Memory B cell (primary cell): Measurements from ENCODE around the gene RHBDD1.

Experiments
- ATAC-seq: fragments of 150-1000 bp; cut with Tn5 transposase; 2 replicates; pipeline ENCODE4 v1.10.0; 2021; ENCODE audit warnings: low read depth, mild to moderate bottlenecking, moderate library complexity
- DNase-seq, 2 donors: peaks; one replicate each; pipeline ENCODE4 v3.0.0; 2022; ENCODE audit warnings: low spot score in 2 of 2
- H3K27ac Mint-ChIP-seq: one replicate; pipeline ENCODE4 v1.8.0; 2022; ENCODE audit warnings: mild to moderate bottlenecking, moderate library complexity, mixed read lengths
- H3K27me3 Mint-ChIP-seq: one replicate; pipeline ENCODE4 v1.8.0; 2022; ENCODE audit warnings: mixed read lengths
- H3K36me3 Mint-ChIP-seq: one replicate; pipeline ENCODE4 v1.8.0; 2022; ENCODE audit warnings: mild to moderate bottlenecking, mixed read lengths
- H3K4me1 Mint-ChIP-seq: one replicate; pipeline ENCODE4 v1.8.0; 2022; ENCODE audit warnings: mixed read lengths
- H3K4me3 Mint-ChIP-seq: one replicate; pipeline ENCODE4 v1.8.0; 2022; ENCODE audit warnings: mild to moderate bottlenecking, moderate library complexity, mixed read lengths
- H3K9me3 Mint-ChIP-seq: one replicate; pipeline ENCODE4 v1.8.0; 2022; ENCODE audit warnings: mixed read lengths

Gene RHBDD1

DNA sequence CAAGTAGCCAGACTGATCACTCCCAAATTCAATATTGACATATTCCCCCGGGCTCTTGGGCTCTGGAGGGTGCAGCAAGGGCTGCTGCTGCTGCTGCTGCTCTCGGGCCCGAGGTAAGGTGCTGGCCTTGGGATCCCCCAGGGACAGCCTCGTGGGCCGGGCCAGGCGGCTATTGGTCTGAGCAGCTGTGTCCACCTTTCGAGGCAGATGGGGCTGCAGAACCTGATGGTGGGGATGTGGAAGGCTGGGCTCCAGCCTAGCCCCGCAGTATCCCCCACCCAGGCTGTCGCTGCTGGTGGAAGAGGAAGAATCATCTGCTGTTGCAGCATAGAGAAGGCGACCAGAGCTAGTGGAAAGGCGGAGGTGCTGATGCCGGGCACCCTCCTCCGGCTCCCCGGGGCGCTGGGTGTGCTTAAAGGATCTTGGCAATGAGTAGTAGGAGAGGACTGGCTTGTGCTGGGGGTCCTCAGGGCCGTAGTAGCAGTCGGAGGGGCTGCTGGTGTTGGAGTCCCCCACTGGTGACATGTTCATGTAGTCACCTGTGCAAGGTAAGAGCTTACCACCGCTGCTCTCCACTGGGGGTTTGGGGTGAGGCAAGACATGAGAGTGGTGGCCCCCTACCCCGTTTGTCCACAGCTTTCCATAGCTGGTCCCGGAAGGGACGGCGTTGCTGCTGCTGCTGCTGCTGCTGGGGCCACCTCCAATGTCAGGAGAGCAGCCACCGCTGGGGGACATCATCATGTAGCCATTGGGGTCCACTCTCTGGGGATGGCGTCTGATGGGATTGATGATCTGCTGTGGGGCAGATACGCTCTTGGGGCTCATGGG, 39.6 kb upstream of the RHBDD1 start:
- no peak for DNase-seq
- ATAC-seq = no peak
- H3K4me1 Mint-ChIP-seq = peaks cover 16% of the 10 kb centered on the region
- H3K9me3 Mint-ChIP-seq = no peaks in the 10 kb centered on the region
- no peak overlapping the region for H3K4me3 Mint-ChIP-seq
- no peaks in the 10 kb centered on the region for H3K36me3 Mint-ChIP-seq
- no peak overlapping the region for H3K27ac Mint-ChIP-seq
- H3K27me3 Mint-ChIP-seq = no peaks in the 10 kb centered on the region

DNA sequence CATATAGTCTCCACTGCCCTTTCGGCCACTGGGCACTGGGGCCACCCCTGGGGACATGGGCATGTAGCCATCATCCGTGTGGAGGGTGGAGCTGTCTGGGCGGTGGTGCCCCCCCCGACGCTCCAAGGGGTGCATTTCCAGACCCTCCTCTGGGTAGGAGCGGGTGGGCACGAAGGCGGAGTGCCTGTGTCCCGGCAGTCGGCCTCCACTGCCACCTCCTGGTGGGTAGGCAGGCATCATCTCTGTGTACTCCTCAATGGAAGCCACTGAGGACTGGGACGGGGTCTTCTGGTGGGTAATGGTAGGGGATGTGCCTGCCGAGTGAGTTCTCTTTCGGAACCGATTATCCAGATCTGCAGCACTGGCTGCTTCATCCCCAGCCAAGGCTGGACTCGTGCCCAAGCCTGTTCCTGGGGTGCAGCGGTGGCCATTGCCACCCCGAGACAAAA, 39.0 kb upstream of the RHBDD1 start:
- no peaks in the 10 kb centered on the region for H3K36me3 Mint-ChIP-seq
- peaks cover 21% of the 10 kb centered on the region for H3K4me1 Mint-ChIP-seq
- DNase-seq (no peak), ATAC-seq (no peak)
- no peaks in the 10 kb centered on the region for H3K27me3 Mint-ChIP-seq
- H3K9me3 Mint-ChIP-seq = no peaks in the 10 kb centered on the region
- H3K4me3 Mint-ChIP-seq = peak overlapping the region; percentile 70
- no peak overlapping the region for H3K27ac Mint-ChIP-seq

DNA sequence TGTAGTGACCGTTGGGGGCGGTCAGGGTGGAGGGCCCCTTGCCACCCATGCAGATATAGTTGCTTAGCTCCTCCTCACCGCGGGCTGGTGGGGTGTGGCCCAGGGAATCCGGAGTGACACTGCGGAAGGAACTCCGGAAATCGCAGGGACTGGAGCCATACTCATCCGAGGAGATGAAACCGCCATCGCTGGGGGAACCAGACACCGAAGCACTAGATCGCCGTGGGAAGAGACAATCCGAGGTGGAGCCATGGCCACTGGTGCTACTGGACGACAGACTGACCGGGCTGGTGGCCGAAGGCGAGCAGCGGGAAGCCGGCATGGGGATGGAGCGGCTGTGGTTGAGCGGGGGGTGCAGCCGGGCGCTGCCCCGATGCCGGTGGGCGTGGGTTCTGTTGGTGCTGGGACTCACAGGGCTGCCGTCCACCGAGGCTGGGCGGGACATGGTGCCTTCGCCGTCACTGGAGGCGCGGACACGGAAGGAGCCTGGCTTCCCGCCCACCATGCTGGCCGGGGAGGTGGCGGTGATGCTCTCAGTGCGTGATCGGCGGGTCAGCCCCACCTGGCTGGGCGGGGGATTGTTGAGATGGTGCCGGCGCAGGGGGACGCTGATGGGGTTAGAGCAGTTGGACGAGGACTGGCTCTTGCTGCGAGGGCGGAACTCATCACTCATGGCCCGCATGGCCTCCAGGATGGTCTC, 38.4 kb upstream of the RHBDD1 start:
- no peaks in the 10 kb centered on the region for H3K9me3 Mint-ChIP-seq
- no peak for DNase-seq
- no peak for ATAC-seq
- peaks cover 17% of the 10 kb centered on the region for H3K4me1 Mint-ChIP-seq
- peak overlapping the region; percentile 70 for H3K4me3 Mint-ChIP-seq
- H3K27ac Mint-ChIP-seq = no peak overlapping the region
- H3K27me3 Mint-ChIP-seq = no peaks in the 10 kb centered on the region
- H3K36me3 Mint-ChIP-seq = no peaks in the 10 kb centered on the region

DNA sequence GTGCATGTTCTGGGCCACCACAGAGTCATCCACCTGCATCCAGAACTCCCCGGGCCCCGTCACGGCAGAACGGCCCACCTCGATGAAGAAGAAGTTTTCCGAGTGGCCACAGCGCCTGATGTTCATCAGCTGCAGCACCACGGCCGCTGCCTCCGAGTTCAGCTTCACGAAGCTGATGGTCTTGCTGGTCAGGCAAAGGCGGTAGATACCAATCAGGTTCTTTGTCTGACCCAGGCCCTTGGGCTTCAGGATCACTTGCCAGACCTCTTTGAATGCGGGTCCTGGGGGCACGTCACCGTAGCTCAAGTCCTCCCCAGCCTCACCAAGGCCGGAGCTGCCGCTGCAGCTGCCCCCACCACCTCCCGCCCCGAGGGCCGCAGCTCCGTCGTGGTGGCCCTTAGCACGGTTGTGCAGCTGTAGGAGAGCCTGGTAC, 37.8 kb upstream of the RHBDD1 start:
- DNase-seq (no peak), ATAC-seq (no peak)
- Mint-ChIP-seq H3K4me1 (peaks cover 16% of the 10 kb centered on the region), H3K27ac (no peak overlapping the region), H3K4me3 (peak overlapping the region; percentile 91), H3K9me3 (no peaks in the 10 kb centered on the region), H3K36me3 (no peaks in the 10 kb centered on the region), H3K27me3 (peaks cover 2% of the 10 kb centered on the region)

DNA sequence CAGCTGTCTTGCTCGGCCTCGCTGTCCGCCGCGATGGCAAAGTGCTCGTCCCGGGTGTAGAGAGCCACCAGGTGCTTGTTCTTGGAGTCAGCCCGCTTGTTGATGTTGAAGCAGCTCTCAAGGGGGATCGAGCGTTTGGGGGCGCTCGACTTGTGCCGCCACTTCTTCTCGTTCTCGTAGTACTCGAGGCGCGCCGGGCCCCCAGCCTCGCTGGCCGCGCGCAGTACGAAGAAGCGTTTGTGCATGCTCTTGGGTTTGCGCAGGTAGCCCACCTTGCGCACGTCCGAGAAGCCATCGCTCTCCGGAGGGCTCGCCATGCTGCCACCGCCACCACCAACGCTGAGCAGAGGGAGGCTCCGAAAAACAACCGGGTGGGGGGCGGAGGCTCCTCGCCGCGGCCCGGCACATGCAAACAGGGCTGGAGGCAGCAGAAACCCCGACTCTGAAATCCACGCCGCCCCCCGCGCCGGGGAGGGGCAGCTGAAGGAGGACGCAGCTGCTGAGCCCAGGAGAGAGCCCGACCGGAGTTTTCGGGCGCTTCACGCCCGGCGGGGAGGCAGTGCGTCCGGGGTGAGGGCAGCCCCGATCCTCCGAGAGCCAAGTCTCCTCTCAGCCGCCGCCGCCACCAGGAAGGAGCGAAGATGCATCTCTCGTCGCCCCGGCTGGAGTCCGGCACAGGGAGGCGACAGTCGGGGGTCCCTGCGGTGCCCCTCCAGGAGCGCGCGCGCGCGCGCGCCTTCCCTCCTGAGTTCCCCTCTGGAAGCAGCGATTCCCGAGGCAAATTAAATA, 37.2 kb upstream of the RHBDD1 start:
- no peaks in the 10 kb centered on the region for H3K36me3 Mint-ChIP-seq
- peak overlapping the region; percentile 91 for H3K4me3 Mint-ChIP-seq
- peaks cover 16% of the 10 kb centered on the region for H3K4me1 Mint-ChIP-seq
- peak overlapping the region; percentile 38 for H3K27ac Mint-ChIP-seq
- H3K9me3 Mint-ChIP-seq = no peaks in the 10 kb centered on the region
- peaks cover 2% of the 10 kb centered on the region for H3K27me3 Mint-ChIP-seq
- DNase-seq (peak in 1 of 2 donors; percentile 60), ATAC-seq (peak; percentile 31)

DNA sequence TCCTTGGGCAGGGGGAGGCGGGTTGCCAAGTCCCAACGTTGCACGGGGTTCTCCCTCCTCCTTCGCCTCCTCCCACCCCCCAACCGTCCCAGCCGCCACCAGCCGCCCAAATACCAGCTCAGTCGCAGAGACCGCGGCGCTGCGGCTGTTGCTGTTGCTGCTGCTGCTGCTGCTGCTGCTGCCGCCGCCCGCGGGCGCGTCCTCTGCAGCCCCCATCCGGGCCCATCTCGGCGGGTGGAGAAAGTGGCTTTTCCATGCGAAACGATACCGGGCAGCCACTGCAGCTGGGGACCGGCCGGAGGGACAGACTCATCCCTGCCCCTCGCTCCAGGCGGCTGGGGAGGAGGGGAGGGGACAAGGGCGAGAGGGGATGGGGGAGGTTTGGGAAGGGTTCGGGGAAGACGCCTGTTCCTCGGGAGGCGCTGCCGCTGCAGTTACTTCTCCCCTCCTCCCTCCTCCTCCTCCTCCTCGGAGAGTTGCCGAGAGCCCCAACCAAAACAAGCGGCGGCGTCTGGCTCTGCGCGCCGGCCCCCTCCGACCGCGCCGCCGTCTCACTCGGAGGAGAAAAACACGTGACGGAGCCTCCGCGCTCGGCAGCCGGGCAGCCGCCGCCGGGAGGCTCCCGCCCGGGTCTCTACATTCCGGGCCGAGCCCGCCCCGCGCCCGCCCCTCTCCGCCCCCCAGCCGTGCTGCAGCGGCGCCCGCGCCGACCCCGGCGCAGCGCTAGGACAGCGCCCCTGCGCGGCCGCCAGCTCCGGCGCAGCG, 36.5 kb upstream of the RHBDD1 start, which contains the start of gene IRS1:
Gene IRS1 (minus strand): TSS at position 610 of the 765 bp plus-strand sequence. CDS start 1,082 bp downstream, outside the sequence.
- peaks cover 16% of the 10 kb centered on the region for H3K4me1 Mint-ChIP-seq
- peak; percentile 51 for ATAC-seq

DNA sequence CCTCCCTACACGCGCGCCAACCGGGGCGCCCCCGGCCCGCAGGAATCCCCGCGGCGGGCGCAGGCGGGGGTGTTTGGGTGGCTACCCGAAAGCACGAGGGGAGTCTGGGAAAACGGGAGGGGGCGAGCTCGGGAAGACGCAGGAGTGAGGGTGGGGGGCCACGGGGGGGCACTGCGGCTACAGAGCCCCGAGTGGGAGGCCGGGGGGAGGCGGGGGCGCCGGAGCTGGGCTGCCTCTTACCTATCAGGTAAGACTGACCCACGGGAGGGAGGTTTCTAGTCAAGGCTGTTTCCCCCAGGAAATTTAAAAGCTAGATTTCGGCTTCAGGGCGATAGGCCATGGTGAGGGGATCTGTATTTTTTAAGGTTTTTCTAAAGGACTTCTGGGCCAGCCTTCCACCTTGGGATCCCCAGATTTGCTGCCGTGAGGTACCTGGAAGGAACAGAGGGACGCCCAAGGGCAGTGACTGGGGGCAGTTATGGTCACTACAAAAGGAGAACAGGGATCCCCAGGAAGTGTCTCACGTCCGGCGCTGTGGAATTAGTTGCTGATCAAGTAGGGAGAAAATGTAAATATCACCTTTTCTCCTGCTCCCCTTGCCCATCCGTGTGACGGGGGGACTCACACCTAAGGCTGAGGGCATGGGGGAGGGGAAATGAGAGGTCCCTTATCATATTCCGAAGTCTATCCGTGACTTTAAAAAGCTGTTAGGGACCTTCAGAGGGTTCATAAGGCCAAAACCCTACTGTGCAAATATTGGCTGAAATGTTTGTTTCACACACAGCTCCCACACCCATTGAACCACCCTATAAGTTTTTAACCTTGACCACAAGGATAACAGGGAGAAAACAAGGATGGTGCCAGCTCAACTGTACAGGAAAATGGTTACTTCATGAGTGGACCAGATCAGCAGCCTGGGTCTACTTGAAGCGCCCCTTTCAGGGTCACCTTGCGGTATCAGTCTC, 35.6 kb upstream of the RHBDD1 start:
- ATAC-seq = no peak
- H3K27ac Mint-ChIP-seq = no peak overlapping the region
- peaks cover 16% of the 10 kb centered on the region for H3K4me1 Mint-ChIP-seq
- peak overlapping the region; percentile 89 for H3K4me3 Mint-ChIP-seq
- H3K36me3 Mint-ChIP-seq = no peaks in the 10 kb centered on the region
- DNase-seq = no peak
- peaks cover 2% of the 10 kb centered on the region for H3K27me3 Mint-ChIP-seq
- H3K9me3 Mint-ChIP-seq = no peaks in the 10 kb centered on the region

More for the DNA sequence above, 36.5 kb upstream of the RHBDD1 start, which contains the start of gene IRS1:
- H3K27me3 Mint-ChIP-seq = peaks cover 2% of the 10 kb centered on the region
- DNase-seq = peak in 1 of 2 donors; percentile 64
- H3K9me3 Mint-ChIP-seq = no peaks in the 10 kb centered on the region
- no peaks in the 10 kb centered on the region for H3K36me3 Mint-ChIP-seq
- H3K27ac Mint-ChIP-seq = peak within 1 kb of the TSS; percentile 38
- peak within 1 kb of the TSS; percentile 91 for H3K4me3 Mint-ChIP-seq

DNA sequence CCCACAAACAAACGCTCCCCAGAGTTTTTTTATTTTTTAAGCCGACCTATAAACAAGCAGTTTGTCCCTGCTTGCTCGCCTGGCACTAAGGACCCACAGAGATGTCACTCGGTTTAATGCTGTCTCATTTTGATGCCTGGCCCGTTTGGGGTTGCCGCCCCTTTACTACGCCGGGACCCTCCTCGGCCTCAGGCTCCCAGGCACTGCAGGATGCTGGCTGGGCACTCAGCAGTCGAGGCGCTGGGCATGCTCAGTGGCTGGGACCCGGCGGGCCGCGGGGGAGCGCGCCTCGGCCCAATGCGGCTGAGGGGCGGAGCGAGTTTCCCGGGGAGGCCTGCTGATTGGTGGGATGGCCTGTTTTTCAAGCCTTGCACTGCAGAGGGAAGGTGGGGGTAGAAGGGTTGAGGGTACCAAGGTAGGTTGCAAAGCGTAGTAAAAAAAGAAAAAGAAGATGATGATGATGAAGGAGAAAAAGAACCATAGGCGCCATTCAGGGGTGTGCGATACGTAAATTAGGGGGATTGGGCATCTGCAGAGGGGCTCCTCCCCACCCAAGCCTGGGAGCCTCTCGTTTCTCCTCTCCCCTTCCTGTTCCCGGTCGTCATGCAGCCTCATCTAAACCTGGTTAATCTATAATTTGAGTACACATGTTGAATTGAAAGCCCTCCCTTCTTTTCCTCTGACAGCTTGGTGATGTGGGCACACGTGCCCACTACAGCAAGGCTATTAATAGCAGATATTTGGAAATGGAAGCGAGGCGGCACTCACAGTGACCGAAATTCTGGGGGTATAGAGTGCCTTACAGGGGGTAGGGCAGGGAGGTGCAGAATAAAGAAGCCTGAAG, 34.7 kb upstream of the RHBDD1 start:
- H3K4me3 Mint-ChIP-seq = peak overlapping the region; percentile 89
- DNase-seq (peak; percentile 71), ATAC-seq (peak; percentile 57)
- H3K36me3 Mint-ChIP-seq = no peaks in the 10 kb centered on the region
- H3K27me3 Mint-ChIP-seq = peaks cover 2% of the 10 kb centered on the region
- H3K27ac Mint-ChIP-seq = peak overlapping the region; percentile 53
- peaks cover 16% of the 10 kb centered on the region for H3K4me1 Mint-ChIP-seq
- H3K9me3 Mint-ChIP-seq = no peaks in the 10 kb centered on the region

DNA sequence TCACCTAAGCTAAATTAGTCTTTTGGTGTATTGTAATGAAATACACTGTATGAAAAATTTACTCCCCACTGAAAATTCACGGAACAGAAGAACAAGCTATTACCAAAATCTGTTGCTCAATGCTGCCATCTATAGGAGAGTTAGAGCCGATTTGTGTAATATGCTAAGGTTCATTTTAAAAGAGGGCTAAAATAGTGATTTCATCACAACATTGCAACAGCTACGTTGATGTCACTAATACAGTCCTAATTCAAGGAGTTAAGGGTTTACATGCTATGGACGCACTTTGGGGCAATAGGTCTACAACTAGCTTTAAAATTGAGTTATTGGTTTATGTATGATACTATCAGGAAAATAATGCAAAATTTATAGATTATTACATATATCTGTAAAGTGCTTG, 33.3 kb upstream of the RHBDD1 start:
- Mint-ChIP-seq H3K4me3 (no peak overlapping the region), H3K27me3 (peaks cover 3% of the 10 kb centered on the region), H3K27ac (no peak overlapping the region), H3K36me3 (no peaks in the 10 kb centered on the region), H3K4me1 (peaks cover 15% of the 10 kb centered on the region), H3K9me3 (no peaks in the 10 kb centered on the region)
- DNase-seq = peak in 1 of 2 donors; percentile 66
- no peak for ATAC-seq

DNA sequence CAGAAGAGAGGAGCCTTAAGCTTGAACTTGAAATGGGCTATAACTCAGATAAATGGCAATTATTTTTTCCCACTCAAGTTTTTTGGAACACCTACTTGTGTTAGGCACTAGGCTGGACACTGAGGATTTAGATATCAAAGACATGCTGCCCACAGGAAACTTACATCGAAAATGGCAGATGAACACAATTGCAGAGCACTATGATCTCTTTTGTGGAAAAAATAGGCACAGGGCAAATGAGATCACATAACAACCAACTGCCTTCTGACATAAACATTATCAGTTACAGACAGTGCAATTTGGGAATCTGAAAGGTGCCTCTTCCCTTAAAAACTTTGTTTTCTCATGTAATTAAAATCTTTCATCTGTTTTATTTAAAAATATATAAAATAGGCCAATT, 32.4 kb upstream of the RHBDD1 start:
- no peak for ATAC-seq
- Mint-ChIP-seq H3K36me3 (no peaks in the 10 kb centered on the region), H3K4me3 (no peak overlapping the region)

DNA sequence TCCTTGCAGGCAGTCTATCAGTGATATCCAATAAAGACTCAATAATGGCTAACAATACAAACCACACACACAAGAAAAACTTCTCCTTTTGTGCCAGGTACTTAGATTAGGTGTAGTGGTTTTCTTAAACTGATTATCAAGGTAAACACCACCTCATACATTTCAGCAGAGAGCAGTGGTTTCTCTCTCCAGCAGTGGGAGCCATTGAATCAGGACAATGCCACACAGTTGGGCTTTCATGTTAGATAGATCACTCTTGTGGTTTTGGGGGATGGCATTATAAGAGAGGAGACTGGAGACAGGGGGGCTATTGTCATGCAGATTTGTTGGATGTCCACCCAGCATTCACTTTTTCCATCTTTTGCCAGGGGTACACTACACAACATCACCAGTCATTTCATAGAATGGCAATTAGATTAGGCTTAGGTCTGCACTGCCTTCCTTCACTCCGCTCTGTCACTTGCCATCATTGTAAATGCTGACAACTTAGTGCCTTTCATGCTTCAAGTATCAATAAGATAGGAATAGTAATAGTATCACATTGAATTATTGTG, 22.6 kb upstream of the RHBDD1 start:
- no peaks in the 10 kb centered on the region for H3K4me1 Mint-ChIP-seq
- DNase-seq = no peak

More for the DNA sequence above, 32.4 kb upstream of the RHBDD1 start:
- H3K27ac Mint-ChIP-seq = no peak overlapping the region
- H3K4me1 Mint-ChIP-seq = peaks cover 15% of the 10 kb centered on the region
- DNase-seq = no peak
- H3K9me3 Mint-ChIP-seq = no peaks in the 10 kb centered on the region
- peaks cover 5% of the 10 kb centered on the region for H3K27me3 Mint-ChIP-seq

More for the DNA sequence above, 22.6 kb upstream of the RHBDD1 start:
- ATAC-seq = peak; percentile 44
- H3K4me3 Mint-ChIP-seq = no peak overlapping the region
- H3K36me3 Mint-ChIP-seq = no peaks in the 10 kb centered on the region
- H3K27me3 Mint-ChIP-seq = peaks cover 10% of the 10 kb centered on the region
- H3K9me3 Mint-ChIP-seq = peaks cover 2% of the 10 kb centered on the region
- H3K27ac Mint-ChIP-seq = no peak overlapping the region
